RCC 7860 (cell line): Measurements from ENCODE around the gene SCUBE1.

Source experiments
- DNase-seq: peaks from one replicate; pipeline ENCODE4 v3.0.0-alpha.2; 2015; ENCODE audit warnings: low spot score
- FAIRE-seq: peaks from 2 replicates; lab custom pipeline; 2012; peaks lifted over from hg19 to GRCh38; lab: Jason Lieb, UNC

Gene SCUBE1

DNA sequence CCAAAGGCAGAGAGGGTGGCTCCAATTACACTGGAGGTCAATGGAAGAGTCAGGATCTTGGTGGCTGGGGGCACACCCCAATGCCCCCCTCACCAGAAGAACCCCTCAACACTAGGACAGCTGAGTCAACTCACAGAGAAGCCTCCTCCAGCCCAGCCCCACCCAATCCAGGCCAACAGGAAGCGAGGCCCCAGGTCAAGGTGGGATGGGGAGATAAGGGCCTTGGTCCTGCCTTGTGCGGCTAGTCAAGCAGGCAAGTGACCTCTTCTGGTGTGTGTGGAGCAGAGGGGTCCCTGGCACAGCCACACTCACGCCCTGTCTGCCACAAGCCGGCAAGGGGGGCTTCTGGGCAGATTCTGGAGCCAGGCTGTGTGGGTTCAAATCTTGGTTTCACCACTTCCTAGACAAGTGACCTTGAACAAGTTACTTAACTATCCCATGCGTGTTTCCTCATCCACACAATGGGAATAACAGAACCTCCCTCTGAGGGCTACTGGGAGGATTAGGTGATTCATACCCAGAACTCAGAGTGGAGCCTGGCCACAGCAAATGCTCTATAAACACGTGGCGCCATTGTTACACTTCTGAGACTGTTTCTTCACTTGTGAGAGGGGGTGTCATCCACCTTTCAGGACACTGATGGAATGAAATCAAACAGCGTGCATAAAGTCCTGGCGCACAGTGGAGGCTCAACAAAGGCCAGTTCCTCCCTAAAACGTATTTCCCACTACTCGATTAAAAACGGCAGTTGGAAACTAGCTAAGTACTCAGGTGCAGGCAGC is 159.5 kb downstream of the SCUBE1 start:
- peak; percentile 9 for DNase-seq
- FAIRE-seq, result no peak

DNA sequence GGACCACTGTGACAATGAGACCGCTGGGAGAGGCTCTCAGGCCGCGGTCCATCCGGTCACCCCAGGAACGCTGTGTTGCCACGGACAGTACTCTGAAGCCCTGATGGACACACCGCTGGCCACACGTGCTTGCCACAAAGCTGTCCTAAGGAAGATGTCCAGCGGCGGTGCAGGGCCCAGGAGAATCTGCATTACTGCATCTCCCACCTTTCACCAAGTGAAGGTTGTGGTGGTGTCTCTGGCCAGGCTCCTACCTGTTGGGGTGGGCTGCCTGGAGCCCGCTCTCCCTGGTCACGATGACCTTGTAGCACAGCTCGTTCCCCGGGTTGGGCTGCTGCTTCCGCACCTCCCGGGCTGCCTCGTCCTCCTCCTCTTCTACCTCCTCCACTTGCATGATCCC is 160.4 kb downstream of the SCUBE1 start:
- FAIRE-seq, result no peak
- DNase-seq, result no peak

DNA sequence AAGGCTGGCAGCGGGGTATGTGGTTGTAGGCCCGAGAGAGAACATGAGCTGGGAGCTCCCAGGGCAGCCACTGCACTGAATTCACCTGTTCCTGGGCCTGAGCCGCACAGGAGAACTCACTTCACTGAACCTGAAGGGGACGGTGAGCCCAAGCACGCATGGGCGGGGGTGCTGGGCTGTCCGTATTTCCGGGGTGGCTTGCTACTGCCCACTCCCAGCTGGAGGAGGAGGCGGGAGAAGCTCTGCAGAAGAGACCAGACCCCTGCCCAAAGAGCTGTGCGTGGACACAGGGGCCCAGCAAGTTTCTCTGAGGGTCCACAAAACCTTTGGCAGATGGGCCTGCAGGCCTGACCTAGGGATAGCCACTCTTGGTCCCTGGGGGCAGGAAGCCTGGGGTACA is 161.1 kb downstream of the SCUBE1 start:
- FAIRE-seq, result no peak
- DNase-seq, result no peak

DNA sequence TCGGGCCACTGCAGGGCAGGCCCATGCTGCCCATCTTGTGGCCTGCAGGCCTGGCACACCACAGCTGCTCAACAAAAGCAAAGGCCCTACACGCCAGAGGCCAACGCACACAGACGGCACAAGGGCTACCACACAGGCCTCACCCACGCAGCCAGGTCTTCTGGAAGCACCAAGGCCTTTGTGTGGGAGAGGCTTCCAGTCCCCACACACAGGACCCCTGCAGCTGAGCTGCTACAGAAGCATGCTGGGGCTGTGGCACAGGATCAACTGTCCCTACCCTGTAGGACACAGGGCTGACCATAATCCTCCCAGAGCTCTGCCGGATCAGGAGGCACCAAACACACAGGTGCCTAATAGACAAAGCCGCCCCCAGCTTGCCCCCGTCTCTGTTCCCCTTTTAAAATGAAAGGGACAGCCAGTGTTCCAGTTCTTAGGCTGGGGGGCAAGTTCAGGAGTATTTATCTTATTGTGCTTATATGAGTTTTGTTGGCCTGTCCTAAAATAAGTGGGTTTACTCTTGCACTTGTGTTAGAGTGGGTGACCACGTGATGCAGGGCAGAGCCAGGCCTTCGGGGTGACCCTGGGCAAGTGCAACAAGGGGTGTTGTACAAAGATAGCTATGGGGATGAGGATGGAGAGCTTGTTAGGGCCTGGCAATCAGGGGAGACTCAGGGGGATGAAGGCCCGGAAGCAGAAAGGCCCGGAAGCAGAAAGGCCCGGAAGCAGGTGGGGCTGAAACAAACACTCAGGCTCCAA is 161.7 kb downstream of the SCUBE1 start:
- FAIRE-seq (no peak), DNase-seq (no peak)

DNA sequence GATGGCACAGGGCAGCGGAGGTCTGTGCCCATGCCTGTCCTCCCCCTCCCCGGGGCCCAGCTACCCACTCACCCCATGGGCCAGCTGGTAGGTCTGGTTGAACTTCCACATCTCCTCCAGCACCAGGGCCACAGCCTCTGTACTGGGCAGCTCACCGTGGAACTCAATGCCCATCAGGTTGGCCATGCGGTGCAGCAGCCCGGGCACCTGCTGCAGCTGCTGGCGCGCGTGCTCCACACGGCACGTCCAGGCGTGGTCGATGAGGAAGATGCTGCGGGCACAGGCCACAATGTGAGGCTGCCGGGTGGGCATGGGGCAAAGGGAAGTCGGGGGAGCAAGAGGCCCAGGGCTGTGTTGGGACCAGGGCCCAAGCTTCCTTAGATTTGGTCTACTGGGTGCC is 162.5 kb downstream of the SCUBE1 start:
- FAIRE-seq, result no peak
- no peak for DNase-seq

DNA sequence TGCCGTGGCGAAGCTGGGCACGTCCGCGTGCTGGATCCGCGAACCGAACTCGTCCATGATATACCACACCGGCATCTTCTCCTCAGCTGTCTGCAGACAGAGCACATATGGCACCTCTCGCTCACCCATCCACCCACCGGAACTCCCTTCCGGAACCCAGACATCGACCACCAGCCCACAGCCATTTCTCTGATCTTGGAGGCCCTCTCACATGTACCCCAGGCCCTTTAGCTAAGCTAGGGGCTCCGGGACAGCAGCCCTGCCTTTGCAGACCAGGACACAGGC is 163.3 kb downstream of the SCUBE1 start:
- DNase-seq (no peak), FAIRE-seq (no peak)

DNA sequence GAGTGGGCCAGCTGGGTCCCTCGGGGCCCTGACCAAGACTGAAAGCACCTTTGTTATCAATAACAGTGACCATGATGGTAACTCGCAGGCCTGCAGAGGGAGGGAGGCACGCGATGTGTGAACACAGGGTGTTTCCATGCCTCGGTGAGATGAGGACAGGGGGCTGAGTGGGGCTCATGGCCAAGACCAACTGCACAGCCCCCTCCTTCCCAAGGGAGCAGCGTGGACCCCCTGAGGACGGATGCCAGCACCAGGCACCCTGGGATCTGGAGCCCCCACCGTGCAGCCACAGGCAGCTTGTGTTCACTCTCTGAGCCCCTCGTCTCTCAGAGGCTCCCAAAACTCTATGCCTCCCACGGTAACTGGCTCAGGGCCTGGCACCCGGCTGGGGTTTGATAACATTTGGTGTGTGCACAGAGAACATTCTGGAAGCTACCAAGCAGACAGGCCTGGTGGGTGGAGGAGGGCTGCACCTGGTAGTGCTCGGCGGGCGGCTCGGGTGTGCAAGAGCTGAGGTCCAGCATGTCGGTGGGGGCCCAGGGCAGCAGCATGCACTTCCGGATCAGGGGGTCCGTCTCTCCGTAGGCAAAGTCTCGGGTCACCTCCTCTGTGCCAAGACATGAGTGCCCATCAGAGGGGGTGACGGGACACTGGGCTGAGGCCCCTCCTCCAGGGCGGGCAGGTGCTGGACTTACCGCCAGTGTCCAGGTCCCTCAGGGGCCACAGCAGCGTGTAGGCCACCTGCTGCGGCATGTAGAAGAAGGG is 163.8 kb downstream of the SCUBE1 start:
- no peak for DNase-seq
- no peak for FAIRE-seq

DNA sequence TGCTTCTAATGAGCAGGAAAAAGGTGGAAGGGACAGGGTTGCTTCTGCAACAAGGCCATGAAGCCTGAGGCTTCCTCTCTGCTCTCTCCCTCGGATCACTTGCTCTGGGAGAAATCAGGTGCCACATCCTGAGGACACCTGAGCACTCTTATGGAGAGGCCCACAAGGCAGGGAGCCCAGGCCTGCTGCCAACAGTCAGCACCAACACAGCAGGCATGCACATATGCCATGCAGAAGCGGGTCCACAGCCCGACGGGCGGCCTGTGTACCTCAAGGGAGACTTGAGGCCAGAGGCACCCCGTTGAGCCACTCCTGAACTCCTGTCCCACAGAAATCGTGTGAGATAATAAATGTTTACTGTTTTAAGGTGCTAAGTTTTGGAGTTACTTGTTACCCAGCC is 165.7 kb downstream of the SCUBE1 start:
- DNase-seq (no peak), FAIRE-seq (no peak)

DNA sequence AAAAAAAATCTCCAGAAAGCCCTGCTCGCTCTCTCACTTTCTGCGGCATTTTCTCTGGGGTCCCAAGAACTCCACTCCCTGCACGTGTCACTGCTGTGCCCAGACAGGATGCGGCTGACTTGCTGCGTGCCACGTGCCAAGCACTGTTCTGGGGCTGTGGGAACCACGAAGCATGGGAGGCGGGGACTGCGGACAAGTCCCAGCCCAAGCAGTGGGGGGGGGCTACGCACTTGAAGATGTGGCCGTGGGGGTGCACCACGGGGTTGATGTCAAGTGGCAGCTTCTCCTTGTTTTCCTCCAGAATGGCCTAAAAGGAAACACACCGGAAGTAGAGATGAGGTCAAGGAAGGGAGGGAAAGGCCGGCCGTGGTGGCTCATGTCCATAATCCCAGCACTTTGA is 167.1 kb downstream of the SCUBE1 start:
- DNase-seq (no peak), FAIRE-seq (no peak)

DNA sequence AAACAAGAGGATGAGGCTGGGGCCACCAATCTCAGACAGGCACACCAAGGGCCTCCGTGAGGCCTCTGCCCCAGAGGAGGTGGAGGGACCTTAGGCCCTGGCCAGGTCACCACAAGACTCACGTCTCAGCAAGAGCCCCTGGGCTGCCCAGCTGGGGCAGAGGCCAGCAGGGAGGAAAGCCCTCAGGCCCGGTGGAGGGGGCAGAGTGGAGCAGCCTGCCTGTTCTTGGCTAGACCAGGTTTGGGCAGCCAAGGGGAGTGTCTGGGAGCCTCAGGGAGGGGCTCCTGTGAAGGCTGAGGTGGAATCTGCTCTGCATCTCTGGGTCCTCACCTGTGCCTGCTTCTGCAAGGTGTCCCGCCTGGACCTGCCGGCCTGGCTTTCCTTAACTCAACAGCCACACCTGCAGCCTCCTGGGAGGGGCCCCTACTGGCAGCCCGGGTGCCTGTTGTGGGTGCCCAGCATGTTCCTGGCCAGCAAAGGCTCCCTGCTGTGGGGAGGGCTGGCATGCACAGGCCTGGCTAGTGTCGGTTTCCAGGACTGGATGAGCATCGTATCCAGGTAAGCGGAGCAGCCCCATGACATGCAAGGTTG is 168.1 kb downstream of the SCUBE1 start:
- DNase-seq, result no peak

DNA sequence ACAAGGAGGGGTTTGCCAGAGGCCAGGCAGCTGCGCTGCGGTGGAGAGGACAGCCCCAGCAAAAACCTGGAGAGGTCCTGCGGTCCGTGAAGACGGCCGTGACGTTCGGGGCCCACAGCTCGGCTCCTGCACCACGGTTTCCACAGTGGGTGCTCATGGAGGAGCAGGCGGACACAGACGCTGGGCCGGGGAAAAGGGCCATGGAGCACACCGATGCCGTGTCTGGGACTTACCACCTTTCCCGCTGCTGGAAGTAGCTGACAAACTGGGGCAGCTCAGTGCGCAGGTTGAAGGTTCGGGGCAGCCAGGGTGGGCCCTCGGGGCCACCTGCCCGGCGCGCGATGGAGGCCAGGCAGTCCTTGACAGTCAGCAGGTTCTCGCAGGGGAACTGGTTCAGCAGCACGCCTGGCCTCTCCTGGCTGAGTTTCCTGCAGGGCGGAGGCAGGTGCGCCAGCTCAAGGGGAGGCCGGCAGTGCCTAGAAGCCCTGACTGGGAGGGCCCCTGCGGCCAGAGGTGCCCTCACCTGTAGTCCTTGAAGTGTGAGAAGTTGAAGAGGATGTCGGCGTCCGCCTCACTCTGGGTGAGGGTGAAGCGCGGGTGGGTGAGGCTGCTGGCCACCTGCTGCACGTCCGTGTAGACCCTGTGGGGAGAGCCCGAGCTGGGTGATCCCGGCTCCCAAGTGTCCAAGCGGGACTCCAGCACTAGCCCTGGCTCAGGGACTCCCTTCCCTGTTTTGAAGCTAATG is 169.0 kb downstream of the SCUBE1 start:
- DNase-seq (no peak), FAIRE-seq (no peak)

More for the DNA sequence above, 168.1 kb downstream of the SCUBE1 start:
- FAIRE-seq, result no peak

DNA sequence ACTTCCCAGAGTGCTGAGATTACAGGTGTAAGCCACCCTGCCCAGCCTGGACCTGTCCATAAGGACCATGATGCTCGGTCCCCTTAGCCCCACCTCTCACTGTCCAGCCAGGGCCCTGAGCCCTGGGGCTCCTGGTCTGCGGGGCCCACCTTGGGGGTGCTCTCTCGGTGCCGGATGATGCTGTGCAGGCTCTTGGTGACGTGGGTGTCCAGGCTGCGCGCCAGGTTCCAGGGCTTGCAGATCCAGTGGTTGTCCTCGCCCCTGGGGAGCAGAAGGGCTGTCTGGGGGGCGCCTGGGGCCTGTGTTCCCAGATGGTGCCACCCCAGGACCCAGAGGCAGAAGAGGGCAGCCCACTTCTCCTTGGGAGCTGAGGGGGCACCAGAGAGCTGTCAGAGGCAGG is 169.6 kb downstream of the SCUBE1 start:
- DNase-seq (no peak), FAIRE-seq (no peak)

DNA sequence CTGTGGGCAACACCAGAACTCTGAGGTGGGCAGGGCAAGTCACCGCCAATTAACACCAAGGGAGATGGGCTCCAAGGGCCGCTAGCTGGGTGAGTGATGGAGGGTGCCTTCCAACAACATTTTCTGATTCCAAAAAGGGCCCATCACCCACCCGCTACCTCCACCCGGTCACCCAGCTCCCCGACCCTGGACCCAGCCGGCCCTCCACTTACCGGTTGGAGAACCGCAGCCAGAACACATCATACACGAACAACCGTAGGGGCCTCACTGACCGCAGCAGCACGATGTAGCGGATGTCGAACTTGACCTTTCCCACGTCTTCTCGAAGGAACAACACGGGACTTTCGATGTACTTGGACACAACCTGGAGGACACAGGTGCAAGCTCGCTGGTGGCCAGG is 171.0 kb downstream of the SCUBE1 start:
- DNase-seq (no peak), FAIRE-seq (no peak)

DNA sequence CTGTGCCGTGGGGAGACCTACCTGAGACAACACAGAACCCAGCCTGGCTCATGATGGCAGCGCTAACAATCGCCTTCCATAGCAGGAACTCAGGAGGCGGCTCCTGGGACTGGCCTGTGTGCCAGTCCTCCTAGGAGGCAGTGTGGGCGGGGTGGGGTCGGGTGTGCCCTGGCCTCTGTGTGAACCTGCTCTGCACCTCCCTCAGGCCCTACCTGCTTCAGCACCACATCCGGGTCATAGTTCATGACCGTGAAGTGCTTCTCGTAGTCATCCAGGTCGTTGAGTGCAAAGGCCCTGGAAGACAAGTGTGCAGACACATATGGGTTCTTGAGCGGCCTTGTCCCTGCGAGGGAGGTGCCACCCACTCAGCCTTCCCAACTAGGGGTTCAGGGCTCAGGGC is 171.6 kb downstream of the SCUBE1 start:
- no peak for DNase-seq
- no peak for FAIRE-seq

DNA sequence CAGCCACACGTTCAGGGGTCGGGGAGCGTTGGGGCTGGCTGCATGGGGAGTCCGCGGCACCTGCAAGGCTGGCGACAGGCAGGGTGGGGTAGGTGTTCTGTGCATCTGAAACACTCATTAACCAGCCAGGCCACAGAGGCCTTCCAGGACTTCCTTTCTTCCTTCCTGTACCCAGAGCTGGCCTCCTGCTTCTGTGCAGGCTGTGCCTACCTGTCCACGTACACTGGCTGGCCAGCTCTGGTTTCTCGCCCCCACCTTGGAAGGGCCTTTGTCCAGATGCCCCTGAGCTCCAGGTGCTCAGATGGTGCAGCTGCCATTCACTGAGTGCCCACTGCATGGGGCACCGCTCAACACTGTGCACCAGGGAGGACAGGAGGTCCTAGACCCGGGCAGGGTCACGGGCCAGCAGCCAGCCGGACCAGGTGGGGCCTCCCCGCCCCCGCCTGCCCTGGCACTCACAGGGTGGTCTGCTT is 172.1 kb downstream of the SCUBE1 start:
- DNase-seq (no peak), FAIRE-seq (no peak)

DNA sequence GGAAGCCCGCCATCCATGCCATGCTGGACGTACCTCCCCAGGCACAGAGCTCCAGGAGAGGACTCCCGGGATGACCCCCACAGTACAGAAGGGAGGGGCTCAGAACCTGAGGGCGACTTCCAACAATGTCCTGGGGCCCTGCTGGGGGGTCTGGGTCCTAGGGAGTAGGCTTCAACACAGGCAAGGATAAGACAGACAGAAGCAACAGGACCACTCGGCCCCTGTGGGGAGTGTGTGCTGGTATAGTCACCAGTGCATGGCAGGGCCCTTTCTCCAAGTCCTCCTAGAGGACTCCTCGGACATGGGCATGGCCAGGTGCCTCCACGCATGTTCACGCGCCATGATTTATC is 173.1 kb downstream of the SCUBE1 start:
- no peak for DNase-seq

DNA sequence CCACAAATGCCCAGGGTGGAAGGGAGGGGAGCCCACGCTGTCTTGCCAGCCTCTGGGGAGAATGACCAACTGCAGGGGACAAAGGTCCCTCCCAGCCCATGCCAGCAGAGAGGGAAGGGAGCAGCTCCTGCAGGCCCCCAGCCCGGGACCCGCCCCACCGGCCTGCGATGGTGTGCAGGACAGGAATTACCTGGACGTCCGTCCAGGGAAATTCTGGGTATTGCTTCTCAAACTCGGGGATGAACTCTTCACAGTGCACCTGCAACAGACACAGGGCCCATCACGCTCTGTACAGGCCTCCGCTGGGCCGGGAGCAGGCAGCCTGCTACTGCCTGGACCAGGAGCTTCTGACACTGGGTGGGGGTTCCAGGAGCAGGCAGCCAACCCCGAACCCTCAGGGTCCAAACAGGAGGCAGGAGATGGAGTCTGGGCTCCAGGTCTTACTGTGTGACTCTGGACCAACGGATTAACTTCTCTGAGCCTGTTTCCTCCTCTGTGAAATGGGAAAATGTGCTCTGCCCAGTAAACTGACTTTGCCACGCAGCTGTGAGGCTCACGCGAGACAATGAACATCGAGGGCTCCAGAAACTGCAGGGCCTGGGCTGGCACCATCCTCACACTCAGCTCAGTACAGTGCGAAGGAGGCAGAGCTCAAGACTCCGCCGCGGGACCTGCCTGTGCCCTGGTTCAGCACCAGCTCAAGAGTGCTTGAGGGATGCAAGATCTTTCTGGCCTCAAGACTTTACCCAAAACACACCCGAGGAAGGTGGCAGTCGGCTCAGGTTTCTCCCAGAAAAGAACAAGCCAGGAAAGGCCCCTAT is 173.7 kb downstream of the SCUBE1 start:
- FAIRE-seq, result no peak
- DNase-seq, result no peak

More for the DNA sequence above, 173.1 kb downstream of the SCUBE1 start:
- no peak for FAIRE-seq

DNA sequence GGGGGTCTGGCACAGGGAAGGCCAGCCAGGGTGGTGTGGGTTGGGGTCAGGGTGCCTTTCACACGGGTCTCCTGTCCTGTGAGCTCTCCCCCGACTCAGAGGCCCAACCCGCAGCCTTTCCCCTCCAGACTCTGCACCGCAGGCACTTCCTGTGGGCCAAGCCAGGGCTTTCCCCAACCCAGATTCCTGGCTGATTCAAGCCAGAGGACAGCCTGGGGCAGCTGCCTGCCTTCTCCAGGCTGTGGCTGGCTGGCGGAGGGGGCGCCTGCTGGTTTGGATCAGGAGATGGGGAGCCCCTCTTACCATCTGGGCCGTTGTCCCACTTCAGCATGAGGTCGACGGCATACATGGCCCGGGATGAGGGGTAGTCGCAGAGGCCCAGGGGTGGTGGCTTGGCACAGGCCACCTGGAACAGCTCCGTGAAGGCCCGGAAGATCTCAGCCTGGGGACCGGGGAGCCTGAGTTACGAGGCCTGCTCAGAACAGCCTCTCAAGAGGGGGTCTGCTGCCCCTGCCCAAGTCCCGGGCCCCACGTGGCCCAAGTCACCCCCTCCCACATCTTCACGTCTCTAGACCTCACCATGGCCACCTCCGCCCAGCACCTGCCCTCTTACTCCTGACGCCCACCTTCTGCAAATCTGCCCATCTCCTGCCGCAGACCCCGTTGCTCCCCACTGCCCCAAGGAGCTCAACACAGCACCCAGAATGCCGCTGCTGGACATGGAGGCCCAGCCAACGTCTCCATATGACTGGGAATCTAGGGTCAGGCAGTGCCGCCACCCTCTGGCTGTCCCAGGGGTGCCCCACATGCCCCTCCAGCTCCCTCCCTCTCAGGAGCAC is 174.5 kb downstream of the SCUBE1 start:
- FAIRE-seq (no peak), DNase-seq (no peak)

DNA sequence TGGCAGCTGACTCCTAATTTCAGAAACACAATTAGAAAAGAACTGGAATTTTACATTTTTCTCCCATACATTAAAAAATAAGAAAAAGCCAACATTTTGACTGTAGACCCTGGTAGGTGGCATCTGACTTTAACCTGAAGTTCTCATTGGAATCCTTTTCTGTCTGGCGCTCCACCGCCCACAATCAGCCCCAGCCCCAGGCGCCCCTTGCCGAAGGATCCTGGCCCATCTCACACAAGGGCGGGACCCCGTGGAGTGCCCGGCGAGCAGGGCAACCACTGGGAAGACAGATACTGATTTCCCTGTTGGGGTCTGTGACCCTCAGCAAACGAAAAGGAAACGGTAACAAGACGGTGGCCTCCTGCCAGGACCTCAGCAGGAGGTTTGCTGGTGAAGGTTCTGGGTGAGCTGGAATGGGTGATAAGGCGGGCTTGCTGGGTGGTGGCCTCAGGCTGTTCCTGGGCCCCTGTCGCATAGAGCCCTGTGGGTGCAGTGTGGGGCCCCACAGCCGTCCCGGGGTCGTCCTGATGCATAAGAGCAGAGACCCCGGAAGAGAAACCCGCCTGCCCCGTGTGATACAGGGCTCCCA is 176.1 kb downstream of the SCUBE1 start:
- FAIRE-seq (no peak), DNase-seq (no peak)
